GM12873 (cell line): ENCODE measurements around the gene CRABP2.

ENCODE experiments used
- TF ChIP-seq, protein P1 (sequence below): IDR thresholded peaks from 2 replicates; pipeline ENCODE4 v1.5.1; 2012; ENCODE audit warnings: low read depth, mild to moderate bottlenecking, moderate library complexity, low read length, control low read depth; ENCODE audit not compliant: insufficient read depth; ENCODE audit errors: missing control alignments

CRABP2 gene

DNA sequence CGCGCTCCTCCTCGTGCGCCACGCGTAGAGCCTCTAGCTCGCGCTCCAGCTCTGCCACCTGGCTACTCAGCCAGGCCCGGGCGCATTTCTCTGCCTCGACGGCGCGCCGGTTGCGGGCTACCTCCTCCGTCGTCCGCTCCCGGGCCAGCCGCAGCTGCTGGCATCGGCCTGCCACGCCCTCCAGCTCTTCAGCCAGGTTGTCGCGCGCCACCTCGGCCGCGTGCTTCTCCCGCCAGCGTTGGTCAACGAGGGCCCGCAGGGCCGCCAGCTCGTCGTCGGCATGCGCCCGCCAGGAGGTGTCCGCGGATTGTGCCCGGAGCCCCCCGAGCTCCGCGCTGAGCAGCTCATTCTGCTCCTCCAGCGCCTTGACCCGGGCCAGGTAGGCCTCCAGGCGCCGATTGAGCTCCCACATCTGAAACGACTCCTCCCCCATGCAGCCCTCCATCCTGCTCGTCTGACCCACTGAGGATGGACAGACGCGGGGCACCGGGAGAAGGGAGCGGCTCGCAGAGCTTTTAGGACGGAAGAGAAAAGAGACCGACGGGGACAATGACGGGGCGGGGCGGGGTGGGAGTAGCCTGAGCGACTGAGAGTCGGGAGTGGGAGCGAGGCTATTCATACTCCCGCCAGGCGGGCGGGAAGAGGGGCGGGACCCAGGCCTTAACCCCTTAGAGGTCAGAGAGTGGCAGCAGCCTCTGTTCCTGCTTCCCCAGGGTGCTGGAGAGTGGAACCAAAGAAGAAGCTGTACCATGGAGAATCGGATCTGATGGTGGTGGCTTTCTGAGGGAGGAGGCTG, 28.4 kb downstream of the CRABP2 start, which contains the start of gene NES:
TSS of gene NES (minus strand) at position 588 of the 796 bp plus-strand sequence. CDS start at position 445, 143 bp downstream.
- TF ChIP-seq, protein P1, sequence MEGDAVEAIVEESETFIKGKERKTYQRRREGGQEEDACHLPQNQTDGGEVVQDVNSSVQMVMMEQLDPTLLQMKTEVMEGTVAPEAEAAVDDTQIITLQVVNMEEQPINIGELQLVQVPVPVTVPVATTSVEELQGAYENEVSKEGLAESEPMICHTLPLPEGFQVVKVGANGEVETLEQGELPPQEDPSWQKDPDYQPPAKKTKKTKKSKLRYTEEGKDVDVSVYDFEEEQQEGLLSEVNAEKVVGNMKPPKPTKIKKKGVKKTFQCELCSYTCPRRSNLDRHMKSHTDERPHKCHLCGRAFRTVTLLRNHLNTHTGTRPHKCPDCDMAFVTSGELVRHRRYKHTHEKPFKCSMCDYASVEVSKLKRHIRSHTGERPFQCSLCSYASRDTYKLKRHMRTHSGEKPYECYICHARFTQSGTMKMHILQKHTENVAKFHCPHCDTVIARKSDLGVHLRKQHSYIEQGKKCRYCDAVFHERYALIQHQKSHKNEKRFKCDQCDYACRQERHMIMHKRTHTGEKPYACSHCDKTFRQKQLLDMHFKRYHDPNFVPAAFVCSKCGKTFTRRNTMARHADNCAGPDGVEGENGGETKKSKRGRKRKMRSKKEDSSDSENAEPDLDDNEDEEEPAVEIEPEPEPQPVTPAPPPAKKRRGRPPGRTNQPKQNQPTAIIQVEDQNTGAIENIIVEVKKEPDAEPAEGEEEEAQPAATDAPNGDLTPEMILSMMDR: no peak

DNA sequence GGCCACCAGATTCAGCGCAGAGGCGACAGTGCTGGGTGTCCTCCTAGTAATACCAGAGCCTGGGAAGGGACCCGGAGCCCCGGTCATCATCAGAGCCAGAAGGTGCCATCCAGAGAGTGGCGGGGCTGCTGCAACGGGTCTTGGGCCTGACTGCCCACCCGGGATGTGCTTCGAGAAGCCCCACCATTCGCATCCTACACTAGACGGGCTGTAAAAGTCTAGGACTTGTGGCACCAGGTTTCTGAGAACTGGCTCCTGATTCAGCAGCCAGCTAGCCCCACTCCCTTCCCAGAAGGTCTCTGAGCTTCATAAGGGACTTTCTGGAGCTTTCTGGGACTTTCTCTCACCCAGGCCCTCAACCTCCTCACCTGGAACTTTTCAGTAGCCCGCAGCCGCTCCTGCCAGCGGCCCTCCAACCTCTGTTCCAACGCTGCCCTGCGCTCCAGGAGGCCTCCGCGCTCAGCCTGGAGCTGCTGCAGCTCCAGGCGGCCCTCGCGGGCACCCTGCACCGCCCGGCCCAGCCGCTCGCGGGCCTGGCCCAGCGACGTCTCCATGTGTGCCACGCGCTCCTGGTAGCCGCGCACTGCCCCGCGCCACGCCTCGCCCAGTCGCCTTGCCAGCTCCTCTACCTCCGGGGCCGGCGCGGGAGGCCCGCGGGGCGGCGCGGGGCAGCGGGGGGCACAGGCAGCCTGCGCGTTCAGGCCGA, 29.1 kb downstream of the CRABP2 start:
- TF ChIP-seq, protein P1: no peak

DNA sequence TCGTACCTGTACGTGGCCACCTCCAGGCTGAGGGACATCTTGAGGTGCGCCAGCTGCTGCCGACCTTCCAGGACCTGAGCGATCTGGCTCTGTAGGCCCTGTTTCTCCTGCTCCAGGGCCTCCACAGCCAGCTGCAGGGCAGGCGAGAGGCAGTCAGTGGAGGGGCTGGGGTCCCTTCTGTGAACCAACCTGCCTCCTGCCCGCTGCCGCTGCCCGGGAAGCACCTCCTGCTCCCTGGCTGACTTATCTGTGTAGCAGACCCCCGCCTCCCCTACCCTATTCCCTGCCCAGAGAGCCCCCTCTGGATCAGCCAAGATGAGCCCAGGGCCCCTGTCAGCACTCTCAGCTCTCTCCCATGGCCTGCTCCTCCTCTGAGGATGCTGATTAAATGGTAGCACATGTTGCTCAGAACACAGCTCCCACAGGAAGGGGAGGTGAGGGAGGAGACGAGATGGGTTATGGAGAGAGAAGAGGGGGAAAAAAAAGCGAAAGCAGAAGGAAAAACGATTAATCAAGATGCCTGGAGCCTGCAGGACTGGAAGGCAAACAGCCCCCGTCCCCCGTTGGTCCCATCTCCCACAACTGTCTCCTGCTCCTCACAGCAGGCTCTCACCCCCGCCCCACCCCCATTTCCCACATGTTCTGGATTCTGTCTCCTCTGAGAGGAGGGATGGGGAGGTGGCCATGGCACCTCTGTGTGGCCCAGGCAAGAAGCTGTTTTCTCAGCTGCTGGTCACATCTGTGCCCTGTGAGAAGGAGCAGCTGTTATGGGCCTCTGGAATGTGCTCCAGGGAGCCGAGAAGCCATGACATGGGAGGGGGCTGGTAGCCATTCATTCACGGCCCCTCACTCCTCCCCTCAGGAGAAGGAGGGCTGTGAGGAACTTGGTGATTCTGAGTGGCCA, 29.9 kb downstream of the CRABP2 start:
- TF ChIP-seq, protein P1: no peak

DNA sequence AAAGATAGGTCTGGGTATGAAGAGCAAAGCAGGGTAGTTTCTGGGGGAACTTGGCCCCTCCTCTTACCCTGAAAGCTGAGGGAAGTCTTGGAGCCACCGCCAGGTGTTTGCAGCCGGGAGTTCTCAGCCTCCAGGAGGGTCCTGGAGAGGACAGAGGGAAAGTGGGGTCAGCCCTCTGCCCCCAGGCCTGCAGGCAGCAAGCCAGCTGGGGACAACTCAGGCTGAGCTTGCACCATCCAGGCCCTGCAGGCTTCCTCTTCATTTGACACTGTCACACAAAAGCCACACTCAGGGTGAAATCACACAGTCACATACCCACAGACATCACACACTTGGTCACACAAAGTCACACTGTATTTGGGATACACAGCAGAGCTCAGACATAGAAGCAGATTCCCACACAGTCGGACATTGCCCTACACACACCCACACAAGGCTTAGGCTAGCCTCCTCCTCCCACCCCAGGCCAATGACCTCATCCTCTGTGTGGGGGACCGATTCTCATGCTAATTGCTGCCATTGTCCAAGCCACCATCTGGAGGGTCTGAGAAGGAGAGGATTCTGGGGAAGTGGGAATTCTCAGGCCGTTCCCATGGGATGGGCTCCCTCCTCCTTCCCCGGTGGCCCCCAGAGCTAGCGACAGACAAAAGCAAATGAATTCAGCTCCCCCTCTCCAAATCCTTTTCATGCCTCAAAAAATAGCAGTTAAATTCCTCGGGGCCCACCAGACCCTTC, 31.8 kb downstream of the CRABP2 start:
- TF ChIP-seq, protein P1: no peak

DNA sequence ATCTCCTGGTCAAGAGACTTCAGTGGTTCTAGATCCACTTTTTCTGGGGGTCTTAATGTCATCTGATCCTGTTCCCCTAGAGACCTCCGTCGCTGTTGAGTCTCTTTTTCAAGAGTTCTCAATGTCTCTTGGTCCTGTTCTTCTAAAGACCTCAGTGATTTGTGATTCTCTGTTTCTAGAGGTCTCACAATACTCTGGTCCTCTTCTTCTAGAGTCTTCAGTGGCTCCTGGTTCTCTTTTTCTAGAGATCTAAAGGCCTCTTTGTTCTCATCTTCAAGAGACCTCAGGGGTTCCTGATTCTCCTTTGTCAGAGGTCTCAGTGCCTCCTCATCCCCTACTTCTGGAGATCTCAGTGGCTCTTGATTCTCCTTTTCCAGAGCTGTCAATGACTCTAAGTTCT, 33.6 kb downstream of the CRABP2 start:
- TF ChIP-seq, protein P1: no peak

DNA sequence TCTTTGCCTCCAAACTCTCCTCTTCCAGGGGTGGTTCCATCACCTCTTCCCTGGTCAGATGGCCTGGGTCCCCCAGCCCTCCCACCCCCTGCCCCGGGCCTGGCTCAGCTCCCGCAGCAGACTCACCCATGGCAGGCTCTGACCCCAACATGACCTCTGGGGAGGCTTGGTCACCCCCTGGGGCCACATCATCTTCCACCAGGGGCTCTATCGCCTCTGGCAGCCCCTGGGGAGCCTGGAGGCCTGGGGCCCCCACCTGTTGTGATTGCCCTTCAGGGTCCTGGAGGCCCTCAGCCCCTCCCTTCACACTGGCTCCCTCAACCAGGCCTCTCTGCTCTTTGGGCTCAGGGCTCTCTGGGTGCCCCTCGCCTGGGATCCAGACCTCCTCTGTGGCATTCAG, 34.6 kb downstream of the CRABP2 start:
- TF ChIP-seq, protein P1: no peak
